Measurements from ENCODE around the gene TUSC2. TPM values are rescaled to one million over a fixed set of nuclear protein-coding genes. Genes with fewer than 3 reads are reported as not detected.

The TUSC2 gene
- total RNA-seq (2022) (34.9 and 38.3 TPM in 2 replicates), Bru-seq, nascent RNA (percentile 77 among the genes with signal in this experiment), BruChase-seq, experiment 1, labeled RNA remaining after a 2-hour chase (percentile 89 among the genes with signal in this experiment), BruChase-seq, experiment 2, labeled RNA remaining after a 6-hour chase (percentile 88 among the genes with signal in this experiment)
- long read RNA-seq, transcript TUSC2-206 (3 exons, 475 nt): minor isoform, 6 of 133 reads
- long read RNA-seq, transcript TUSC2-201 (3 exons, 1,691 nt): major isoform, 102 of 133 reads
- long read RNA-seq, partial matches to known transcripts: 5 of 133 reads
- long read RNA-seq, other reads (novel, unspliced or antisense): 20 of 133 reads

- Histone ChIP-seq H3K36me3 (ENCODE audit: control insufficient read depth, insufficient read depth, low read length) (peaks cover 3% of the 10 kb centered on the region), H3K27me3 (replicated peaks; ENCODE audit: control insufficient read depth, insufficient read depth, low read length) (no peaks in the 10 kb centered on the region), H3K4me1 (peaks cover 9% of the 10 kb centered on the region), H3K9me3 (no peaks in the 10 kb centered on the region), H3K4me3 (ENCODE audit: low read depth, low read length) (peak within 1 kb of the TSS; percentile 78)
- Mint-ChIP-seq H3K27me3 (ENCODE audit: insufficient read depth, unreplicated experiment) (no peaks in the 10 kb centered on the region), H3K36me3 (ENCODE audit: insufficient read depth, unreplicated experiment) (peaks cover 54% of the 10 kb centered on the region), H3K27ac (ENCODE audit: unreplicated experiment) (peak within 1 kb of the TSS; percentile 93), H3K4me1 (ENCODE audit: low read depth, unreplicated experiment) (no peaks in the 10 kb centered on the region), H3K4me3 (ENCODE audit: unreplicated experiment) (peak within 1 kb of the TSS; percentile 92), H3K9me3 (ENCODE audit: unreplicated experiment) (no peaks in the 10 kb centered on the region)
- TF ChIP-seq, protein P1, sequence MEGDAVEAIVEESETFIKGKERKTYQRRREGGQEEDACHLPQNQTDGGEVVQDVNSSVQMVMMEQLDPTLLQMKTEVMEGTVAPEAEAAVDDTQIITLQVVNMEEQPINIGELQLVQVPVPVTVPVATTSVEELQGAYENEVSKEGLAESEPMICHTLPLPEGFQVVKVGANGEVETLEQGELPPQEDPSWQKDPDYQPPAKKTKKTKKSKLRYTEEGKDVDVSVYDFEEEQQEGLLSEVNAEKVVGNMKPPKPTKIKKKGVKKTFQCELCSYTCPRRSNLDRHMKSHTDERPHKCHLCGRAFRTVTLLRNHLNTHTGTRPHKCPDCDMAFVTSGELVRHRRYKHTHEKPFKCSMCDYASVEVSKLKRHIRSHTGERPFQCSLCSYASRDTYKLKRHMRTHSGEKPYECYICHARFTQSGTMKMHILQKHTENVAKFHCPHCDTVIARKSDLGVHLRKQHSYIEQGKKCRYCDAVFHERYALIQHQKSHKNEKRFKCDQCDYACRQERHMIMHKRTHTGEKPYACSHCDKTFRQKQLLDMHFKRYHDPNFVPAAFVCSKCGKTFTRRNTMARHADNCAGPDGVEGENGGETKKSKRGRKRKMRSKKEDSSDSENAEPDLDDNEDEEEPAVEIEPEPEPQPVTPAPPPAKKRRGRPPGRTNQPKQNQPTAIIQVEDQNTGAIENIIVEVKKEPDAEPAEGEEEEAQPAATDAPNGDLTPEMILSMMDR (IDR thresholded peaks at IDR 0.05; ENCODE audit: insufficient read depth in 1 of 2, low read depth in 1 of 2, low read length in 1 of 2, severe bottlenecking in 1 of 2, unreplicated experiment in 1 of 2): no peak
- BruUV-seq (replicated peaks): no TSS peak
- peak; percentile 96 for DNase-seq
- intact Hi-C loops (cut with micrococcal nuclease; ENCODE audit: unreplicated experiment): loop anchor here (1.0 kb wide), 1 partner anchor 9 kb away; no protein-coding TSS in a partner anchor
- ChIA-PET POLR2A (interaction anchor here (0.5 to 2.2 kb wide), 7 partner anchors 9 to 92 kb away, joined by 3 to 57 read pairs (median 4); partner anchors contain the start of genes CYB561D2, GNAI2, IFRD2 and NPRL2), CTCF (interaction anchor here (0.7 to 1.2 kb wide), 4 partner anchors 8 to 68 kb away, joined by 3 to 14 read pairs (median 4); partner anchors contain the start of gene HYAL1)
These were observed at the start of gene TUSC2 for GRCh38 chr3:50327943-50328691. Gene TUSC2 (minus strand): TSS chr3:50328223. CDS start chr3:50328099, 124 bp downstream.

- CTCF ChIA-PET: interaction anchor here (0.6 kb wide), 1 partner anchor 15 kb away, joined by 3 read pairs; no protein-coding TSS in a partner anchor
- TF ChIP-seq, protein P1 (IDR thresholded peaks at IDR 0.05; ENCODE audit: insufficient read depth in 1 of 2, low read depth in 1 of 2, low read length in 1 of 2, severe bottlenecking in 1 of 2, unreplicated experiment in 1 of 2): peak; percentile 21 to 36
- H3K4me1 ChIP-seq: no peaks in the 10 kb centered on the region
- H3K27ac Mint-ChIP-seq (ENCODE audit: unreplicated experiment): no peak overlapping the region
- no peaks in the 10 kb centered on the region for H3K9me3 ChIP-seq
- H3K9me3 Mint-ChIP-seq (ENCODE audit: unreplicated experiment): no peaks in the 10 kb centered on the region
- H3K4me1 Mint-ChIP-seq (ENCODE audit: low read depth, unreplicated experiment): no peaks in the 10 kb centered on the region
- peaks cover 13% of the 10 kb centered on the region for H3K27me3 Mint-ChIP-seq (ENCODE audit: insufficient read depth, unreplicated experiment)
- H3K4me3 ChIP-seq (ENCODE audit: low read depth, low read length): no peak overlapping the region
- BruUV-seq (replicated peaks): no TSS peak
- H3K27me3 ChIP-seq (replicated peaks; ENCODE audit: control insufficient read depth, insufficient read depth, low read length): no peaks in the 10 kb centered on the region
- no peaks in the 10 kb centered on the region for H3K36me3 Mint-ChIP-seq (ENCODE audit: insufficient read depth, unreplicated experiment)
- no peaks in the 10 kb centered on the region for H3K36me3 ChIP-seq (ENCODE audit: control insufficient read depth, insufficient read depth, low read length)
- no peak overlapping the region for H3K4me3 Mint-ChIP-seq (ENCODE audit: unreplicated experiment)
- no peak for DNase-seq
- POLR2A ChIA-PET: no interaction called here
- intact Hi-C loops (cut with micrococcal nuclease; ENCODE audit: unreplicated experiment): no loop called here
These were observed 47.4 kb upstream of the TUSC2 start for GRCh38 chr3:50375258-50375931.
